ENCODE measurements around the gene PSMG3.
"Not testable (repeated sequence)": the region's sequence is repeated elsewhere in the genome, so short reads cannot be mapped to it uniquely, and the experiment has no call there.

PSMG3 gene

DNA sequence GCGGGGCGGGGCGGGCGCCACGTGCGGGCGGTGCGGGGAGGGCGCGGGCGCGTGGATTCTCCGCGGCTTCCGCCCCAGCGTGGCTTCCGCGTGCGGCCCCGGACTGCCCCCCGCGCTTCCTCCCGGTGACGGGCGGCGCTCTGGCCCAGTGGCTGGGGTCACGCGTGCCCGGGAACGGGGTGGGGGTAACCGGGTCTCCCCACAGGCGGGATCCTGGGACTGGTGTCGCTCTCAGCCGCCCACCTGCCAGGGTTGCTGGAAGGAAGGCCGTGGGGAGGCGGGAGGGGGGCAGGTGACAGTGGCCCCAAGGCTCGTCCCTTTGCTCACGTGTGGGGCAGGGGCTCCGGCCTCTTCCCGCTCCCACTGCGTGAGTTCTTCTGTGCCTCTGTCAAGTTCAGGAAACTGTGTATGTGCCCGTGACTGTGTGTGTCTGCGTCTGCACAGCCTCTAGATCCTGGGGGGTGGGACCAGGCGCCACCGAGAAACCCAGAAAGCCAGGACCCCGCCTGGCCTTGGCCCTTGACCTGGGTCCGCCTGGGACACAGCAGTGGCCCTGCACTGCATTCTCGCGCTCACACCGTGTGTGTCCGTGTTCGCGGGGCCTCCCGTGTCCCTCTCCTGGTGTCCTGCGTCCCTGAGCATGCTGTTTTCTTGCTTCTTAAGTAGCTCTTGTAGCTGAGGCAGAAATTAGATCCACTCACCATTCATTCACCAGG, 38.4 kb downstream of the PSMG3 start:
- DNase-seq, result no peak

GRCh38 chr7:1530946-1531262, 38.9 kb downstream of the PSMG3 start:
- DNase-seq, result no peak

DNA sequence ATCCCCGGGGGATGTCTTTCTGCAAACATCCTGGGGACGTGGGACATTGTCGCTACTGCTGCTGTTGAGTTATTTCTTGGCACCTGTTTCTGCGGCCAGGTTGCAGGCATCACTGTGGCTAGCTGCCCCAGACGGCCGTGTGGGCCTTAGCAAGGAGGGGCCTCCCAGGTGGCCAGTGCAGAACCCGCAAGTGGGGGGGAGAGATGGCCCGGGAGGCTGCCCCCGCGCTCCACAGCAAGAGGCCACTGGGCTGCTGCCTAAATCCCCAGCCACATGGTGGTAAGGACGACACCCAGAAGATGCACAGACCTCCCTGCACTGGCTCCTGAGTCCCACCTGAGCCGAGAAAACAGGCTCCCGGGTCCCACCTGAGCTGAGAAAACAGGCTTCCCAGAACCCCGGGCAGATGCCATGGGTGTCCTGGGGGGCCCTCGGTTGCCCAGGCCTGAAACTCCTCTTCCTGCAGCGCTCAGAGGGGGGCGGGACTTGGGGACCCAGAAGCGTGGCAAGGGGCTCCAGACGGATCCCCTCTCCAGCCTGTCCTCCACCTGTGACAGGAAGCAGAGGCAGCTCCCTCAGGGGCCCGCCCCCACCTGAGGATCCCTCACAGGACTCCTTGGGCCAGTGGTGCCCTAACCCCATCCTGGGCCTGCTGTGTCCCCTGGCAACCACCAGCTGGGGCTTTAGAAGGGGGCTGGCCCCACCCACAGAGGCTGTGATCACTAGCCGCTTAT, 40.3 kb downstream of the PSMG3 start:
- no peak for DNase-seq

- peak; percentile 34 for DNase-seq
Measured at GRCh38 chr7:1526271-1526754, 43.5 kb downstream of the PSMG3 start.

DNA sequence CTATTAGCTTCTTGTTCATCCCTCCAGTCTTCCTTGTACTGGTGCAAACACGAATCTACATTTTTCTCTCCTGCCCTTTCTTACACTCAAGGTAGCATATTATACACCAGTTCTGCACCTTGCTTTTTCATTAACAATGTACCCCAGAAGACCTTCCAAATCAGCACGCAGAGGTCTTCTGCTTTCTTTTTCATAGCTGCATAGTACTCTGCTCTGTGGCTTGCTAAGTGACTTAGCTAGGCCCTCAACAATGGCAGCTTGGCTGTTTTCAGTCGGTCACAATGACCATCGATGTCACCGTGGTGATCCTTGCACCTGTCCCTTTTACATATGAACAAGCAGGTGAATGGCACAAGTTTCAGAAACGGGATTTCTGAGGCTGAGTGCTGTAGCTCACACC, 44.4 kb downstream of the PSMG3 start:
- DNase-seq, result no peak

DNA sequence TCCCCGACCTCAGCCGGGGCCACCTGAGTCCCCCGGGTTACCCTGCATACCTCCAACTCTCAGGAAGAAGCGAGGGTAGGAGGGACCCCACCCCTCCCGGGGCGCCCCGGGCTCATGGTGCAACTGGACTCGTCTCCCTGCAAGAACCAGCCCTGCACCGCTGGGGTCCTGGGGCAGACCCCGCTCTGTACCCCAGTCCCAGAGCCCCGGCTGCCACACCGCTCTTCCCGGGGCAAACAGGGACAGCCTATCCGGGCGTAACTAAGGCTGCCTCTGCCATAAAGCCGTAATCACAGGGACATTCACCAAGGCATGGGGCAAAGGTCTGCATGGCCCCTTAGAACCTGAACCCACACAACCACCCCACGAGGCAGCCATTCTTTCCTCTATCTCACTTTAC, 46.0 kb downstream of the PSMG3 start:
- DNase-seq, result no peak

DNA sequence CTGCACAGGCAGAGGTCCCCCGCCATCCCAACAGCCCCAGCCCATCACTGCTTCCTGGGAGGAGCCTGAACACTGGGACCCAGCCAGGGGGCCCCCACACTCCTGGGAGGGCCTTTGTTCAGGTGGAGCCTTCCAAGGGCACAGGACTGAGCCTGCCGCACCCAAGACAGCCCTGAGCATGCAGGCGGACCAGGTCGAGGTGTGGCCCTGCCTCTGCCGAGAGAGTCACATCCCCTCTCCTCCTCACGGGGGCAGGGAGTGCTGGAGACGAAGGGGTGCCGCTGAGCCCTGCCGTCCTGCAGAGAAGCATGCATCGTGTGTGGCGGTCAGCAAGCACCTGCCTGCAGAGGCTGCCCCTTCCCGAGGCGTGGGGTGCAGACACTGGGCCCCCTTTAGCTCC, 46.6 kb downstream of the PSMG3 start:
- no peak for DNase-seq

DNA sequence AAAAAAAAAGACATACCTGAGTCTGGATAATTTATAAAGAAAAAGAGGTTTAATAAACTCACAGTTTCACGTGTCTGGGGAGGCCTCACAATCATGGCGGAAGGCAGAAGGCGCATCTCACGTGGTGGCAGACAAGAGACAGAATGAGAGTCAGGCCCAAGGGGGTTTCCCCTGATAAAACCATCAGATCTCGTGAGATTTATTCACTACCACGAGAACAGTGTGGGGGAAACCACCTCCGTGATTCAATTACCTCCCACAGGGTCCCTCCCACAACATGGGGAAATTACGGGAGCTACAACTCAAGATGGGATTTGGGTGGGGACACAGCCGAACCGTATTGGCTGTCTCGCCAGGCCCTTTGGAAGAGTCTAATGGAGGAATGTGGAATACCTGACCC, 48.4 kb downstream of the PSMG3 start:
- DNase-seq, result no peak

DNA sequence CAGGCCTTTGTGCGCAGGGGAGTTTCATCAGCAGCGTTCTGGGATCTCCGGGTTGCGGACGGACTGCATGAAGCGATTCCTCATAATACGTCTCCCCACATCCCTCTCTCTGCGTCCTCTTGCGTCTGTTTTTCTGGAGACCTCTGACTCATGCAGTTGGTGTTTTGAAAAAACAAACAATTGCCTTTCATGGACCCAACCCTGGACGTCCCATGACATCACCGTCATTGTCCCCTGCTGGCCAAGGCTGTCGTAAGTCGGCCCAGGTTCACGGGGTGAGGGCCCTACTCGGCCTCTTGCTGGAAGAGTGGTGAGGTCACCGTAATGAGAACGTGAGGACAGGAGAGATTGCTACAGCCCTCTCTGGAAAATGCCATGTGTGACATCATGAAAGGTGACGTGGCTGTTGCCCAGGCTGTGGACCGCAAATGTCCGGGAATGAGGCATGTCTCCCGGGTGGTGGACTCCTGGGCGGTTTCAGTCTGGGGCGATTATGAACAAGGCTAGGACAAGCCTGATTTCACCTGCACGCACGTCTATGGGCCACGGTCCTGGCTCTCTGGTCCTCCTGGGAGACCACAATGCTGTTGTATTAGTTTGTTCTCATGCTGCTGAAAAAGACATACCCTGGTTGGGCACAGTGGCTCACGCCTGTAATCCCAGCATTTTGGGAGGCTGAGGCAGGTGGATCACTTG, 49.1 kb downstream of the PSMG3 start:
- DNase-seq, result no peak

GRCh38 chr7:1519322-1519922, 50.4 kb downstream of the PSMG3 start:
- not testable (repeated sequence) for DNase-seq
